HG02763 (cell line): ENCODE data around the gene UBAC2.
A peak's percentile ranks its signal among the peaks of the same experiment; 100 is the strongest.

Experiments
- ATAC-seq: cut with Tn5 transposase; IDR thresholded peaks from one replicate; pipeline ENCODE4 v1.9.1; 2021; ENCODE audit warnings: mild to moderate bottlenecking, moderate library complexity; ENCODE audit not compliant: unreplicated experiment

UBAC2 gene

DNA sequence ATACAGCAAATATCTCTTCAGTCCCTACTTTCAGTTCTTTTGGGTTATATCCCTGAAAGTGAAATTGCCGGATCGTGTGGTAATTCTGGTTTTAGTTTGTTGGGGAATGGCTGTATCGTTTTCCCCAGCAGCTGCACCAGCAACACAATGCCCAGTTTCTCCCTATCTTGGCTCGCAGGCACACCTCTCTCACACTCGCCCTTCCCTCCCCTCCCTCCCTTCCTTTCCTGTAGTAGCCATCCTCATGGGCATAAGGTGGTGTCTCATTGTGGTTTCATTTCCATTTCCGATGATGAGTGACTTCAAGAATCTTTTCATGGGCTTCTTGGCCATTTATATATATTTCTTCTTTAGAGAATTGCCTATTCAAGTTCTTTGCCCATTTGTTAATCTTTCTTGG is 66.2 kb downstream of the UBAC2 start:
- no peak for ATAC-seq

DNA sequence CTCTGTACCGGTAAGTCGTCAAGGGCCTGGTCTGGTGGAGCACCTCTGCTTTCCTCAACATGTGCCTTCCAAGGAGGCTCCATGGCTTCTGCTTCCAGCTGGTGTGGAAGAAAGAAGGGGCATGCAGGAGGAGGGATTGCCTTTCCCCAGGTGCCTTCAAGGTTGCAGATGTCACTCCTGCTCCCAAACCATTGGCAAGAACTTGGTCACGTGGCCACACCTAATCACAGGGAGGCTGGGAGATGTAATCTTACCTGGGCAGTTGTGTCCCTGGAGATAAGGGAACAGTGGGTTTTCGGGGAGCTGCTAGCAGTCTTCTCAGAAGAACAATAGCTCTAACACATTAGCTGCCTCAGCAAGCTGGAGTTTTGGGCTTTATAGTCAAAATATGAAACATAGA is 67.3 kb downstream of the UBAC2 start:
- no peak for ATAC-seq

DNA sequence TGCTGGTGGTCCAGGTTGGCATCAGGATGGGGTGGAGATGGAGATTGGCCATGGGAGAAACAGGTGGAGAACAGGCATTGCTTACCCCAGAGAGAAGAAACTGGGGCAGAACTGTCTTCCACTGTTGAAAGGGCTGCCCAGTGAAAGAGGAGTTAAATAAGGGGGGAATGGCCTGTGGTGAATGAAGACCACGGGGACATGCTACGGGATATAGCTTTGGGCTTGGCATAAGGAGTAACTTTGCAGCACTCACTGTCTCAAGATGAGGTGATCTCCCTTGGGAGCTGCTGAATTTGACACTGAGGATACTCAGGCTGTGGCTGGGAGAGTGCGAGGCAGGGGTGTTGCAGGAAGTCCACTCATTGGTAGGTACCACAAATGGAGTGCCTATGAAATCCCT is 68.2 kb downstream of the UBAC2 start:
- ATAC-seq, result no peak

DNA sequence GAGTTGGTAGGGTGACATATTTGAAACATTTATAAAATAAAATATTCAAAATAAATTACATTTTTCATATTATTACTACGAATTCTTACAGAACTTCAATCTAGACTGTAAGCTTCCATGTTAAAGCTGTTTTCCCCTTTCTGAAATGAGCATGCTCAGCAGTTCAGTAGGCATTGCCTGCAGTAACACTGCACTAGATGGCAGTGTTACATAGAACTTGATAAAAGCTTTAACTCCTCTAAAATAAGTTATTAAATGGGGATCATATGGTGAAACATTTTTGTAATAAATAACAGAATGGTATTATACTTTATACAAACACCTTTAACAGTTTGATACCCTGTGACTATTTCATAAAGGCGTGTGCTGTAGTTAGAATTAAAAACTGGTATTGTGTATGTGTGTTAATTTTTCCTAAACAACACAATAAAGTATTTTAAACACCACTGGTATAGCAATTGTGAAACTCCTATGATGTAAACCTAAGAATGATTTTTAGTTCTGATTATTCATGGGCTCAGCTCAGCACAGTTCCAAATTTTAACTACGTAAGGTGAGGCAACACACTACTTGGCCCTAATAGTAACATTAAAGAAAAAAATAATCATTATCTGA is 69.1 kb downstream of the UBAC2 start:
- ATAC-seq, result peak; percentile 54

DNA sequence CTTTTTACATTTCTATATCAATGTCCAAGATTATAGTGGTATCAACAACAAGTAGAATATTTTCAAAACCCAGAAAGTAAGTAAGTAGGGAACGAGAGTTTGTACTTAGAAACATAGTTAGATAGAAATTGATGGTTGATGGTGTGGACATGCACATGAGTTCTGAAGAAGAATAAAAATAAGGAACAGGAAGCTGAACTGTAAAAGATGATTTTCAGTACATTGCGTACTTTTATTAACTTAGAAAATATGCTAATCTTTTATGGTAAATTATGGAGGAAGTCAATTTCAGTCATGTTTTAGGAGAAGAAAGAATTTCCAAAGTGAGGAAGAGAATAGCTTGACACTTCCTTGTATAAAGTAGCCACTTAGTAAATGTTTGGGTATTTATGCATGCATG is 69.9 kb downstream of the UBAC2 start:
- ATAC-seq, result no peak

DNA sequence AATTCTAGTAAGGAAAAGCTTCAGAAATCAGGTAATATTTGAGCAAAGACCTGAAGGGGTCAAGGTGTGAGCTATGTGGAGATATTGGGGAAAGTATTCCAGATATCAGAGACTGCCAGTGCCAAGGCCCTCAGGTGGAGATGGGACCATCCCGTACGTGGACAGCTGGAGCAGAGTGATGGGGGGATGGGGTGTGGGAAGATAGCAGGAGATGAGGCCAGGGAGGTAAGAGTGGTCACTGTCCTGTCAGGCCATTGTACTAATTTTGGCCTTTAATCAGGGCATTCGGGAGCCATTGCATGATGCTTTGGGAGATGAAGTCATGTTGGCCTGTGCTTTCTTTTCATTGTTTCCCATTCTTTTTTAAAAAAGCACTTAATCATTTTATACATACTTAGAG is 70.6 kb downstream of the UBAC2 start:
- no peak for ATAC-seq

DNA sequence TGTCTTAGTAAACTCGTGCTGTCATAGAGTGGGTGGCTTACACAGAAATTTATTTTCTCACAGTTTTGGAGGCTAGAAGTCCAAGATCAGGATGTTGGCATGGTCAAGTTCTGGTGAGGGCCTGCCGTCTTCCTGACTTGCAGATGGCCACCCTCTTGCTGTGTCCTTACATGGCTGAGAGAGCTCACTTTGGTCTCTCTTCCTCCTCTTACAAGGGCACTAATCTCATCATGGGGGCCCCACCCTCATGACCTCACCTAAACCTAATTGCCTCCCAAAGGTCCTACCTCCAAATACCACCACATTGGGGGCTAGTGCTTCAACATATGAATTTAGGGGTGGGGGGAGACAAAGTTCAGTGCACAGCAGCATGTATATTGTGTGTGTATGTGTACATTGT is 71.8 kb downstream of the UBAC2 start:
- ATAC-seq, result no peak

DNA sequence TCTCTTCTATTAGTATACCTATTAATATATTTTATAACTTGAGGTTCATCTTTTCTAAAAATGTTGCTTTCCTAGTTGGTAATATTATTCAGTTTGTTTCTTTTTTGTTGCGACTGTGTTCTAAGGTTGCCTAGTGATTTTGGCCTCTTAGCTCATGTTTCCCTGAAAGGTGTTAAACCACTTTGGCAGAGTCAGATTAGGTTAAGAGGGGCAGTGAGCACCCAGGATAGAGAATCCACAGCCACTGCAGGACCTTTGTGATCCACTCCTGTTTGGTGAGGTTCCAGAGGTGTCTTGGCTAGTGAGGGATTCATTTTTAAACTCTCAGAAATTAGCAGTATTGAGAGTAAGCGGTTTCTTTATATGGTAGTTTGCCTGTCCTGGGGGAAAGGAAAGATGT is 72.5 kb downstream of the UBAC2 start:
- ATAC-seq, result no peak

DNA sequence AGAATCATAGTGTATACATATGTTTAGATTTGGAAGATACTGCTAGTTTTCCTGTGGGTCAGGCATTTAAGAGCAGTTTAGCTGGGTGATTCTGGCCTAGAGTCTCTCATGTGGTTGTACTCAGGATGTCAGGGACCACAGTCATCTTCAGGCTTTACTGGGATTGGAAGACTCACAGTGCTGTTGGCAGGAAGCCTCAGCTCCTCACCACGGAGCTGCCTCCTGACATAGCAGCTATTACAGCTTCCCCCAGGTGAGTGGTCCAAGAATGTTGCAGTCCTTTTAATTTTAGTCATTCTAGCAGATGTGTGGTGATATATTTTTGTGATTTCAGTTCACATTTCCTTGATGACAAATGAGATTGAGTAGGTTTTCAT is 74.4 kb downstream of the UBAC2 start:
- no peak for ATAC-seq

DNA sequence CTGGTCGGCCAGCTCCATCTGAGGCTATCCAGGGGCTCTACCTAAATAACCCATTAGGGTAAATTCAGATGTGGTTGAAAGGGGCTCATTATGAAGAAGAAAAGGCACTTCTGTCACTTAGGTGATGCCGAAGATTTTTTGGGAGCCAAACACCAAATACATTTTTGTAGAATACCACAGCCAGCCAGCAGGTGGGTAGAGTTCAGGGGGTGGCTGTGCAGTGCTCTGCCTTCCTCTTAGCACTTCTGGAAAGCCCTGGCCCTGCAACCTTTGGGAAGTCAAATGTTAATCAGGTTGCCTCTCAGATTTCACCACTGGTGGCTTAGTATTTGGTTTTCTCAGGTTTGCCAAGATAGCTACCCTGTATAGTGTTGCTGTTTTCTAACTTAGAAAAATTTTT is 76.1 kb downstream of the UBAC2 start:
- ATAC-seq, result no peak

DNA sequence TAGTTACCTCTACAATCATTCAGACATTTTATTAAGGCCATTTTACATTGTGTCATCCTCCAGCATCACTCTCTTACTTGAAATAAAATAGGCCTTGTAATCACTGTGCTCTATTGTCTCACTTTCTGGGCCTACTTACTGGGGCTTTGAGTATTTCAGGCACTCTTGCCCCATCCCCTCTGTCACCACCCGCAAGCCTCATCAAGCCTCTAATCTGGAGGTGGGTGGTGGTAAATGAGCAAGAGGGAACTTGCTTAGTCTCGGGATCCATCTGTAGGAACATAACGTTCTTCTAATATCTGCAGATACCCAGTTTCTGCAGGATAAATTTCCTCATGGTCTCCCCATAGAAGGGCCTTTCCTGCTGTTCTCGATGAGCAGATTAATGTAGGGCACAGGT is 77.0 kb downstream of the UBAC2 start:
- no peak for ATAC-seq

DNA sequence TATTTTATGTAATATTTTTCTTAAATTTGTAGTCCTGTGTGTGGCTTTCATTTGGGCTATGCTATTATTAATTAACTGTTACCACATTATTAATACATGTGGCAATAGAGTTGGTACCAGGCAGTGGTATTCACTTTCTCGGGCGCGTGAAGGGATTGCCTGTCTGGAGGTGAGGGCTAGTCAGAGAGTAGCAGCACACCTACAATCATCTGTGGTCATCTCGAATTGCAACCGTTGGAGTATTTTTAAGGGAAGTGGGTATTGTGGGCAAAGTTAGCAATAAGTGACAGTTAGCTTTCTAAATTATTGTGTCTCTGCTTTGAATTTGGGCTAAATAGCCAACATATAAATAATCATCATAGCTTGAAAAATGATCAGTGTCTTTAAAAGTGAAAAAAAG is 77.5 kb downstream of the UBAC2 start:
- ATAC-seq, result no peak

DNA sequence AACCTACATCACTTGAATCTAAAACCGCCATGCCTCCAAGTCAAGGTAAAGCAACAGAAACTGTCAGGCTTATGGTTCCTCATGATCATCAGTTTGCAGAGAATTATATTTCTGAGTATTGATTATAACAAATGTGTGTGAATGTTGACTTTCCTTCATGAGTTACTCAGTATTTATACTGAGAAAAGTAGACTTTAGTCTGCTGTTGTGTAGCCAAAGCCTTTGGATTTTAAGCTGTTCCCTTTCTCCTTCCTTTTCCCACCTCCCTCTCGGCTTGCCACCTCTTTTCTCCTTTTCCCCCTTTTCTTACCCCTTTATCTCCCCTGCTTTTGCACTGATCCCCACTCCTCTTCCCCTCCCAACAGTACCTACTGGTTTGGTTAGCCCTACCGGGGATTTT is 78.2 kb downstream of the UBAC2 start:
- no peak for ATAC-seq

DNA sequence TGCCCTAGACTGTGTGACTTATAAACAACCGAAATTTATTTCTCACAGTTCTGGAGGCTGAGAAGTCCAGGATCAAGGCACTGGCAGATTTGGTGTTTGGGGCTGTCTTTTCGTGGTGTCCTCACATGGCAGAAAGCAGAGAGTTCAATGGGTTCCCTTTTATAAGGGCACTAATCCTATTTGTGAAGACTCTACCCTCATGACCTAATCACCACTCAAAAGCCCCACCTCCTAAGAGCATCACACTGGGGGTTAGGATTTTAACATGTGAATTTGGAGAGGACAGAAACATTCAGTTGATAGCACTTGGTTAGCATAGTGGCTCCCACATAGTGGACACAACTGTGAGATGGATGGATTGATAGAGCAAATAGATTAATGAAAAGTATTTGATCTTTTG is 79.0 kb downstream of the UBAC2 start:
- no peak for ATAC-seq

DNA sequence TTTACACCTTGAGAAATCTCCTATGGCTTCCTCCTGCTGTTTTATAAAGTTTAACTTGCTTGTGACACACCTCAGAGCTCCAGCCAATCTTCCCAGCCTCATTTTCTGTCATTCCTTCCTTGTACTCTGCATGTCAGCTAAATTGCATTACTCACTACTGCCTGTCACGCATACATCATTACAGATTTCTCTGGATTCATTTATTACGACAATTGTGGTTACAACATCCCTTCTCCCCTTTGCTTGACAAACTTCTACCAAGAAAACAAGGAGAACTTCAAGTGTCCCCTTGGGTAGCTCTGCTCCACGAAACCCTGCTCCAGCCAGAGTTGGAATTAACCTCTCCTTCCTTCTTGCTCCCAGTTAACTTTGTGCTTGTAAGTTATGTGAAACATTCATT is 79.5 kb downstream of the UBAC2 start:
- no peak for ATAC-seq

DNA sequence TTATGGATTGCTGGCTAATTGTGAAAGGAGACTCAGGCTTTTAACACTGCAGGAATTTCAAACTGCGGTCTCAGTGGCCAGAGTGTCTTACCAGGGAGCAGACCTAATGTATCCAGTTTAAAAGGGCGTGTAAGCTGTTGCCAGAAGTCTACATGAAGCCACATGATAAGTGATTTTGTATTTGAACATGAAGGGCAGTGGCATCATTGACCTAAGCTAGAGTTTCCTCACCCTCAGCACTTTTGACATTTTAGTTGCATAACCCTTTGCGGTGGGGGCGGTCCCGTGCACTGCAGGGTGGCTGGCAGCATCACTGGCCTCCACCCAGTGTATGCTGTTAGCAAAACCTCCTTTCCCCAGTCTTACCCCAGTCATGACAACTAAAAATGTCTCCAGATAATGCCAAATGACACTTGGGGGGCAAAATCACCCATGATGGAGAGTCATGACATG is 81.2 kb downstream of the UBAC2 start:
- peak; percentile 65 for ATAC-seq

DNA sequence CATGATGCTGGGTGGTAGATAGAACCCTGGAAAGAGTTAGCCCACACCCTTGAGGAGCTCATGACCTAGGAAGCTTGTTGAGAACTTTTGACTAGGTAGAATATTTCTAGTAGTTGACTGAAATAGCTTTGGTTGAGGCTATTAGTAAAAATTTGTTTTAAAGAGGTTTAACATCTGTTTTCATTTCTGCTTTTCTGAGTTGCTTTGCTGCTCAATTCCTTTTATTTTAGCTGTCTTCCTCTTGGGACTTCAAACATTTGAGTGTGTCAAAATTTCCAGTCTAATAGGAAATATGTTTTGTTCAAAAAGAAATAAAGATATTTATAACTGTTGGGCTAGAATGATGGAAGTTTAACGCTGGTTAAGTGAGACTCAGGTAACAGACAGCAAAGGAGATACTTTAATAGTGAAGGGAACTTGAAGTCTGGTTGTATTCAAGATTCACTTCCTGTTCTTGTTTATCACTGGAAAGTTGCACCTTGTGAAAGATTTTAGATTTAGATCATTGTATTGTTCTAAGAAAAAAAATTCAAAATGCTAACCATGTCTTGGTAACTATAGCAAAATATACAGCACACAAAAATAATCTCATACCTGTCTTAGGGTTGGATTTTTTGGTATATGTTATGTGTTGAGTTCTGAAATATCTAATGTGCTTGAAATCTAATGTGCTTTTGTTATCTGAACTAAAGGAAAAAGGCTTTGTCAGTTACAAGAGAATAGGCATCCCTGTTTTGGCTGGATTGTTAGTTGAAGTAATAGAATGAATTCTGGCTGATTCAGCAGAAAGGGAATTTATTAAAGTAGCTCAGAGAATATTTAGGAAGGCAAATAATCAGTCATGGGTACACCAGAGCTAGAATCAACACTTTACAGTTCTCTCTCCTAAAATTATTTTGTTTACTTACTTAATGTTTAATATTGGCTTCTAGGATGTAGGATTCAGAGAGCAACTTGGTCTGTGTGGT is 81.9 kb downstream of the UBAC2 start:
- ATAC-seq, result peak; percentile 66

DNA sequence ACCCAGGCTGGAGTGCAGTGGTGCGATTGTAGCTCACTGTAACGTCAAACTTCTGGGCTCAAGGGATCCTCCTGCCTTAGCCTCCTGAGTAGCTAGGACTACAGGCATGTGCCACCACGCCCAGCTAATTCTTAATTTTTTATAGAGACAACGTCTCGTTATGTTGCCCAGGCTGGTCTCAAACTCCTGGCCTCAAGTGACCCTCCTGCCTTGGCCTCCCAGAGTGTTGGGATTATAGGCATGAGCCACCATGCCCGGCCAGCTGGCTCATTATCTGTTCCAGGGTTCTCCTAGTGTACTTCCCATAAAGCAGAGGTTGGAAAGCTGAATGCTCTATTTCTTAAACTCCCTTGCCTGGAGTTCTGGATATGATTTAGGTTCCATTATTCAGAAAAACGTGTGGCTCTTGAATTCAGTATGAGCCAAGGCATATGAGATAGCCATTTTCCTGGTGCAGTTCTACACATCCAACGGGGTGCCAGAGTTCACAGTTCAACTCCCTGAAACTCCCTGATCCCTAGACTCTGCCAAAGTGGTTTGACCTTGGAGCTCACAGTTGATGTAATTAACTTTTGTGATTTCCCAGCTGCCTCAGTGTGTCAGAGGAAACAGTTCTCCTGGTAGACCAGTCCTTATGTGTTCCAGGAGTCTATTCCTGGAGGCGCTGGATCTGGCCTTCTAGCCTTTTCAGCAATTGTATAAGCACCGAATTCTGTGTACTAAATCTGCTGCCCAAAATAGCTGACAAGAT is 85.0 kb downstream of the UBAC2 start:
- no peak for ATAC-seq

DNA sequence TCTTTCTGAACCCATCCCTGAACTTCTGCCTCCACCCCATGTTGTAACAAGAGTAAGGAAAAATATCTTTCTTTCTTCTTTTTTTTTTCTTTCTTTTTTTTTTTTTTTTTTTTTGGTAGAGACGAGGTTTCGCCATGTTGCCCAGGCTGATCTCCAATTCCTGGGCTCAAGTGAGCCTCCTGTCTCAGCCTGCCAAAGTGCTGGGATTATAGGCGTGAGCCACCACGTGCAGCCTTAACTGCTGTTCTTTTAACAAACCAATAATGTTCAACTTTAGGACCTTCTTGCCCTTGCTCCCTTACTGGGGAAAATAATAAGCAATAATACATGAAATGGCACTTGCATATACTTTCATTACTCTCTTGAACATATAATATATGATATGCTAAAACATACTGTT is 86.9 kb downstream of the UBAC2 start:
- ATAC-seq, result no peak

DNA sequence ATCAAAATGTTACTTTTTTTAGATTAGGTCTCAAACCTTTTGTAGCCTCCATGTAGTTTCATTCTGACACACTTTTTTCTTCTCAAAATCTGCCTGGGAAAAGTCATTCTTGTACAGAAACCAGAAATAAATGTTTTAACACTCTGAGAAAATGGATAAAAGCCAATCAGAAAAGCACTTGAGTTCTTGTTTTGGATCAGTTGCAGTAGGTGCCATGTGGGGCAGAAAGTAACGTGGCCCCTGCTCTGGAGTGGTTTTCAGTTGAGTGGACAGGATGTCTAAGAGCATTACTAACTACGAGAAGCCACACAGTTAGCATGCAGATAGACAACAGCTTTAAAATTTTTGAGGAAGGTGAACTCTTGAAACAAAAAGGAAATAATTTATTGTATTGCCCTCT is 87.4 kb downstream of the UBAC2 start:
- peak; percentile 86 for ATAC-seq

DNA sequence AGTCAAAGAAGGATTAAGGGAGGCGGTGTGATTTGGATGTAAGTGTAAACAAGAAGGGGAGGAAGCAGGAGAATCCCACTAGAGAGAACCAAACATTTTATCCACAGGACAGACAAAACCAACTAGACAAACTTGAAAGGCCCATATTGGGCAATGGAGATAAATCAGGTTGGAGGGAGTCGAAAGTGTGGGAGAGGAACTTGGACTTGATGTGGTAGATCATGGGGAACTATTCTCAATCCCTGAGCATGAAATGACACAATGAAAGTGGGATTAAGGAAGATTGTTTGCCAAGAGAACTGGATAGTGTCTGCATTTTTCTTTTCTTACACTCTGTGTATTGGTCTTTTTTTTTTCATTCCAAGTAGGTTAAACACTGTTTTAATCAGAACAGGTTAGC is 88.6 kb downstream of the UBAC2 start:
- no peak for ATAC-seq
